CD14-positive monocyte (primary cell): ENCODE measurements around the gene EYA3. TPM values are rescaled to one million over a fixed set of nuclear protein-coding genes. Genes with fewer than 3 reads are reported as not detected.

Source experiments
- DNase-seq, 3 donors: peaks; one replicate each; pipeline ENCODE4 v3.0.0-alpha.2; 2011 to 2022
- H2AFZ ChIP-seq: 2 replicates; pipeline ENCODE4 v1.6.0; 2012; ENCODE audit warnings: mild to moderate bottlenecking, low read depth, low read length, inconsistent platforms; ENCODE audit not compliant: insufficient read depth, poor library complexity, severe bottlenecking
- H3K27ac ChIP-seq, 2 donors: 1 replicate in 1 of 2; 2 replicates in 1 of 2; pipeline ENCODE4 v1.5.1; 2012 to 2013; ENCODE audit warnings: low read length in 2 of 2, control low read depth in 1 of 2, inconsistent platforms in 1 of 2, low read depth in 1 of 2, mild to moderate bottlenecking in 1 of 2
- H3K27me3 ChIP-seq, 2 donors: one replicate each; pipeline versions ENCODE4 v1.6.0 to v1.6.1; 2011 to 2013; ENCODE audit warnings: low read length in 2 of 2; ENCODE audit not compliant: control insufficient read depth in 2 of 2, insufficient read depth in 2 of 2
- H3K36me3 ChIP-seq, 2 donors: replicated peaks in 1 of 2; 1 replicate in 1 of 2; 2 replicates in 1 of 2; pipeline versions ENCODE4 v1.5.1 to v1.6.1; 2012 to 2013; ENCODE audit warnings: low read length in 2 of 2, control low read depth in 1 of 2, inconsistent platforms in 1 of 2, mild to moderate bottlenecking in 1 of 2; ENCODE audit not compliant: insufficient read depth in 2 of 2, control insufficient read depth in 1 of 2
- H3K4me1 ChIP-seq, 2 donors: 1 replicate in 1 of 2; 2 replicates in 1 of 2; pipeline versions ENCODE4 v1.5.1 to v1.6.1; 2012 to 2013; ENCODE audit warnings: low read length in 2 of 2, control low read depth in 1 of 2, inconsistent platforms in 1 of 2, mild to moderate bottlenecking in 1 of 2, moderate library complexity in 1 of 2; ENCODE audit not compliant: insufficient read depth in 2 of 2, control insufficient read depth in 1 of 2
- H3K4me2 ChIP-seq: replicated peaks from 2 replicates; pipeline ENCODE3; 2012; ENCODE audit warnings: low read length, moderate library complexity, mild to moderate bottlenecking; ENCODE audit not compliant: poor library complexity, severe bottlenecking; ENCODE audit errors: extremely low read depth
- H3K4me3 ChIP-seq, 3 experiments: fragments of 200-600 bp in 1 of 3; sonication (generic) in 1 of 3; replicated peaks in 1 of 3; 1 replicate in 2 of 3; 2 replicates in 1 of 3; pipeline ENCODE4 v1.5.1; 2011 to 2013; ENCODE audit warnings: low read length in 3 of 3, mild to moderate bottlenecking in 3 of 3, control low read depth in 2 of 3, low read depth in 2 of 3, inconsistent platforms in 1 of 3, moderate library complexity in 1 of 3
- H3K79me2 ChIP-seq: 2 replicates; pipeline ENCODE4 v1.6.0; 2012; ENCODE audit warnings: mild to moderate bottlenecking, control low read depth, inconsistent platforms, low read length, moderate library complexity; ENCODE audit not compliant: insufficient read depth
- H3K9ac ChIP-seq: 2 replicates; pipeline ENCODE4 v1.6.0; 2017; ENCODE audit warnings: low read length, mild to moderate bottlenecking; ENCODE audit not compliant: insufficient read depth, poor library complexity, severe bottlenecking
- H3K9me3 ChIP-seq, 2 donors: replicated peaks in 1 of 2; 1 replicate in 1 of 2; 2 replicates in 1 of 2; pipeline versions ENCODE4 v1.5.1 to v1.6.1; 2012 to 2013; ENCODE audit warnings: low read length in 2 of 2, control low read depth in 1 of 2; ENCODE audit not compliant: control insufficient read depth in 1 of 2, insufficient read depth in 1 of 2
- H4K20me1 ChIP-seq: 2 replicates; pipeline ENCODE4 v1.6.0; 2012; ENCODE audit warnings: mild to moderate bottlenecking, low read length, control low read depth, moderate library complexity; ENCODE audit not compliant: insufficient read depth
- H3K27ac Mint-ChIP-seq, 7 donors: one replicate each; pipeline ENCODE4 v1.8.0; 2020; ENCODE audit warnings: mild to moderate bottlenecking in 7 of 7, mixed read lengths in 7 of 7, moderate library complexity in 6 of 7, inconsistent platforms in 2 of 7
- H3K27me3 Mint-ChIP-seq, 3 donors: one replicate each; pipeline ENCODE4 v1.8.0; 2021 to 2022; ENCODE audit warnings: low read depth in 3 of 3, mild to moderate bottlenecking in 3 of 3, mixed read lengths in 3 of 3, moderate library complexity in 3 of 3, inconsistent platforms in 1 of 3
- H3K36me3 Mint-ChIP-seq, 2 donors: one replicate each; pipeline ENCODE4 v1.8.0; 2020; ENCODE audit warnings: mixed read lengths in 2 of 2, inconsistent platforms in 1 of 2, mild to moderate bottlenecking in 1 of 2
- H3K4me1 Mint-ChIP-seq: one replicate; pipeline ENCODE4 v1.8.0; 2020; ENCODE audit warnings: mild to moderate bottlenecking, mixed read lengths
- H3K4me3 Mint-ChIP-seq, 2 donors: one replicate each; pipeline ENCODE4 v1.8.0; 2020; ENCODE audit warnings: mild to moderate bottlenecking in 2 of 2, mixed read lengths in 2 of 2, moderate library complexity in 1 of 2
- H3K9me3 Mint-ChIP-seq, 7 donors: one replicate each; pipeline ENCODE4 v1.8.0; 2020 to 2022; ENCODE audit warnings: mixed read lengths in 7 of 7, mild to moderate bottlenecking in 6 of 7, moderate library complexity in 6 of 7, inconsistent platforms in 2 of 7
- CTCF ChIP-seq: fragments of 200-600 bp; IDR thresholded peaks from one replicate; pipeline ENCODE4 v1.8.0; 2022; ENCODE audit warnings: antibody characterized with exemption, mild to moderate bottlenecking
- WGBS: methylation state at CpG from one replicate; pipeline ENCODE4 v1.1.5; 2013; ENCODE audit warnings: missing lambda C conversion rate; ENCODE audit not compliant: insufficient coverage; 5-methylcytosine and 5-hydroxymethylcytosine counted together
- intact Hi-C, 2 donors: fragments of 100-400 bp; cut with micrococcal nuclease; formaldehyde crosslinking; loops; one replicate each; pipeline versions ENCODE4 v1.15.0 to v1.15.1; 2023
- polyA plus RNA-seq, 3 donors: library from polyadenylated mRNA; depleted of rRNA in 1 of 3; unstranded in 2 of 3; stranded (reverse) in 1 of 3; fragments of 300-500 nt in 2 of 3; fragments of >200 nt in 1 of 3; fragmentation: Illumina TruSeq in 2 of 3; gene quantifications; 1 replicate in 2 of 3; 2 replicates in 1 of 3; pipeline ENCODE4 v1.2.3, GENCODE V29; 2012 to 2021

EYA3 gene
- polyA plus RNA-seq, 3 donors = 3.3 to 21.1 (median 3.7) TPM

GRCh38 chr1:28058971-28059878 lies 29.2 kb downstream of the EYA3 start:
- peaks cover 59% of the 10 kb centered on the region for H3K79me2 ChIP-seq
- no peak overlapping the region for H2AFZ ChIP-seq
- intact Hi-C loops = no loop called here
- no peak overlapping the region for H3K9ac ChIP-seq
- H3K4me3 Mint-ChIP-seq = no peak overlapping the region
- TF ChIP-seq CTCF = no peak
- H4K20me1 ChIP-seq = peaks cover 4% of the 10 kb centered on the region
- peak overlapping the region in 1 of 2 donors; percentile 43 for H3K27ac ChIP-seq
- WGBS = 38% methylated on average over 5 of the region's 8 CpGs
- peaks cover 48% of the 10 kb centered on the region for H3K4me1 Mint-ChIP-seq
- H3K36me3 ChIP-seq = peaks cover 7 to 15% of the 10 kb centered on the region in 2 donors
- peaks cover 0 to 11% (median 3%) of the 10 kb centered on the region in 7 donors for H3K9me3 Mint-ChIP-seq
- H3K4me1 ChIP-seq = peaks cover 17 to 40% of the 10 kb centered on the region in 2 donors
- H3K9me3 ChIP-seq = peaks cover 0 to 4% of the 10 kb centered on the region in 2 donors
- DNase-seq = no peak
- H3K4me2 ChIP-seq = no peak overlapping the region
- H3K27me3 ChIP-seq = no peaks in the 10 kb centered on the region
- peak overlapping the region in 6 of 7 donors; percentile 13 to 71 (median 55) for H3K27ac Mint-ChIP-seq
- H3K36me3 Mint-ChIP-seq = peaks cover 15 to 19% of the 10 kb centered on the region in 2 donors
- H3K4me3 ChIP-seq = peak overlapping the region in 1 of 3 experiments; percentile 11
- H3K27me3 Mint-ChIP-seq = no peaks in the 10 kb centered on the region

- intact Hi-C loops = no loop called here
- H3K4me1 ChIP-seq = peaks cover 13 to 31% of the 10 kb centered on the region in 2 donors
- no peak overlapping the region for H3K4me2 ChIP-seq
- peaks cover 15 to 20% of the 10 kb centered on the region in 2 donors for H3K36me3 Mint-ChIP-seq
- H3K9ac ChIP-seq = no peak overlapping the region
- H3K27me3 Mint-ChIP-seq = no peaks in the 10 kb centered on the region
- peaks cover 42% of the 10 kb centered on the region for H3K4me1 Mint-ChIP-seq
- DNase-seq = no peak
- WGBS = 100% methylated on average over 2 of the region's 4 CpGs
- peaks cover 4% of the 10 kb centered on the region for H4K20me1 ChIP-seq
- peak overlapping the region in 1 of 2 donors; percentile 43 for H3K27ac ChIP-seq
- peaks cover 50% of the 10 kb centered on the region for H3K79me2 ChIP-seq
- peak overlapping the region in 1 of 7 donors; percentile 46 for H3K27ac Mint-ChIP-seq
- no peak overlapping the region for H3K4me3 Mint-ChIP-seq
- H3K27me3 ChIP-seq = no peaks in the 10 kb centered on the region
- peaks cover 0 to 4% of the 10 kb centered on the region in 2 donors for H3K9me3 ChIP-seq
- peaks cover 11 to 26% of the 10 kb centered on the region in 2 donors for H3K36me3 ChIP-seq
- TF ChIP-seq CTCF = no peak
- no peak overlapping the region for H2AFZ ChIP-seq
- H3K4me3 ChIP-seq = no peak overlapping the region
- peaks cover 0 to 11% (median 3%) of the 10 kb centered on the region in 7 donors for H3K9me3 Mint-ChIP-seq
Measured at GRCh38 chr1:28058168-28058567, 30.2 kb downstream of the EYA3 start.
